HepG2 (cell line): ENCODE measurements around the gene RNF13. TPM values are rescaled to one million over a fixed set of nuclear protein-coding genes. Genes with fewer than 3 reads are reported as not detected.

Source experiments
- ADNP ChIP-seq: sonication (generic); formaldehyde crosslinking; IDR thresholded peaks from 2 replicates; pipeline ENCODE4 v1.4.0; 2020; ENCODE audit warnings: missing genetic modification reagents
- ARID3A ChIP-seq: IDR thresholded peaks from 2 replicates; pipeline ENCODE4 v1.6.1; 2012; ENCODE audit warnings: low read depth, low read length, improper control_type of control experiment
- CEBPG ChIP-seq: IDR thresholded peaks from 2 replicates; pipeline ENCODE4 v1.6.1; 2016
- CREB1 ChIP-seq, 2 experiments: fragments of 450-650 bp in 1 of 2; IDR thresholded peaks; 2 replicates each; pipeline ENCODE4 v1.6.1; 2016 to 2017; ENCODE audit warnings: control low read depth in 1 of 2, mild to moderate bottlenecking in 1 of 2, missing compliant biosample characterization in 1 of 2, missing genetic modification characterization in 1 of 2
- FOXJ3 ChIP-seq: sonication (generic); formaldehyde crosslinking; IDR thresholded peaks from 2 replicates; pipeline ENCODE4 v1.4.0; 2020; ENCODE audit warnings: missing genetic modification reagents, mild to moderate bottlenecking, borderline replicate concordance
- FOXP1 ChIP-seq, 2 experiments: fragments of 450-650 bp in 1 of 2; IDR thresholded peaks; 2 replicates each; pipeline ENCODE4 v1.6.1; 2017 to 2018; ENCODE audit warnings: antibody characterized with exemption in 1 of 2
- HDAC2 ChIP-seq: sonication (generic); formaldehyde crosslinking; IDR thresholded peaks from 2 replicates; pipeline ENCODE4 v1.4.0; 2020; ENCODE audit warnings: missing genetic modification reagents
- ISL2 ChIP-seq: sonication (generic); formaldehyde crosslinking; IDR thresholded peaks from 2 replicates; pipeline ENCODE4 v1.5.0; 2020; ENCODE audit warnings: missing genetic modification reagents
- KAT8 ChIP-seq: IDR thresholded peaks from 2 replicates; pipeline ENCODE4 v1.6.1; 2016; ENCODE audit warnings: missing genetic modification reagents, missing compliant biosample characterization
- KMT2B ChIP-seq: IDR thresholded peaks from 2 replicates; pipeline ENCODE4 v1.6.1; 2016; ENCODE audit warnings: missing genetic modification reagents, missing compliant biosample characterization
- LCORL ChIP-seq, 2 experiments: fragments of 450-650 bp in 1 of 2; sonication (generic) in 1 of 2; formaldehyde crosslinking in 1 of 2; IDR thresholded peaks; 2 replicates each; pipeline versions ENCODE4 v1.5.0 to v1.6.1; 2017 to 2020; ENCODE audit warnings: antibody characterized with exemption in 1 of 2, missing genetic modification reagents in 1 of 2
- MATR3 ChIP-seq: sonication (generic); formaldehyde crosslinking; IDR thresholded peaks from 2 replicates; pipeline ENCODE4 v1.4.0; 2020; ENCODE audit warnings: missing genetic modification reagents
- MIXL1 ChIP-seq: IDR thresholded peaks from 2 replicates; pipeline ENCODE4 v1.6.1; 2016
- NCOA2 ChIP-seq: sonication (generic); formaldehyde crosslinking; IDR thresholded peaks from 2 replicates; pipeline ENCODE4 v1.8.0; 2022; ENCODE audit warnings: inconsistent platforms
- NPAS2 ChIP-seq: sonication (generic); formaldehyde crosslinking; IDR thresholded peaks from 2 replicates; pipeline ENCODE4 v1.8.0; 2022; ENCODE audit warnings: mild to moderate bottlenecking, missing genetic modification reagents, borderline replicate concordance
- NRL ChIP-seq: sonication (generic); formaldehyde crosslinking; IDR thresholded peaks from 2 replicates; pipeline ENCODE4 v1.5.0; 2020; ENCODE audit warnings: missing genetic modification reagents, mild to moderate bottlenecking, moderate library complexity, borderline replicate concordance
- POGZ ChIP-seq: sonication (generic); formaldehyde crosslinking; IDR thresholded peaks from 2 replicates; pipeline ENCODE4 v1.4.0; 2020; ENCODE audit warnings: mild to moderate bottlenecking, missing genetic modification reagents
- SMC3 ChIP-seq: IDR thresholded peaks from 2 replicates; pipeline ENCODE4 v1.6.1; 2011; ENCODE audit warnings: low read length, improper control_type of control experiment
- SOX5 ChIP-seq: IDR thresholded peaks from 2 replicates; pipeline ENCODE4 v1.6.1; 2016; ENCODE audit warnings: borderline replicate concordance
- TBX2 ChIP-seq: sonication (generic); formaldehyde crosslinking; IDR thresholded peaks from 2 replicates; pipeline ENCODE4 v1.5.0; 2020; ENCODE audit warnings: missing genetic modification reagents, mild to moderate bottlenecking, borderline replicate concordance
- TBX3 ChIP-seq: fragments of 450-650 bp; IDR thresholded peaks from 2 replicates; pipeline ENCODE4 v1.6.1; 2017; ENCODE audit warnings: antibody characterized with exemption, mild to moderate bottlenecking, inconsistent platforms, borderline replicate concordance
- TEAD3 ChIP-seq: optimal IDR thresholded peaks from 2 replicates; pipeline ENCODE3; 2016; ENCODE audit warnings: borderline replicate concordance
- ZEB1 ChIP-seq: IDR thresholded peaks from 2 replicates; pipeline ENCODE4 v1.6.1; 2012; ENCODE audit warnings: mild to moderate bottlenecking, low read depth, inconsistent platforms; ENCODE audit not compliant: insufficient replicate concordance
- ZFP41 ChIP-seq: sonication (generic); formaldehyde crosslinking; IDR thresholded peaks from 2 replicates; pipeline ENCODE4 v1.4.0; 2020; ENCODE audit warnings: mild to moderate bottlenecking, missing genetic modification reagents, borderline replicate concordance
- ZNF510 ChIP-seq: sonication (generic); formaldehyde crosslinking; IDR thresholded peaks from 2 replicates; pipeline ENCODE4 v1.4.0; 2020; ENCODE audit warnings: low read depth, mild to moderate bottlenecking, missing genetic modification reagents
- polyA plus RNA-seq, 8 experiments: library from polyadenylated mRNA; depleted of rRNA in 3 of 8; stranded (reverse) in 7 of 8; unstranded in 1 of 8; fragments of >200 nt; fragmentation: Illumina TruSeq in 4 of 8; extraction: Trizol in 4 of 8; gene quantifications; 2 replicates each; pipeline versions ENCODE4 v1.2.1 to v1.2.3, GENCODE V29; 2011 to 2016; ENCODE audit warnings: low read depth in 4 of 8, missing spikeins in 1 of 8, mixed read lengths in 1 of 8; ENCODE audit not compliant: insufficient read depth in 1 of 8
- total RNA-seq, 5 experiments: library from RNA; depleted of rRNA; stranded (reverse); fragments of >200 nt; fragmentation: Illumina TruSeq; extraction: Trizol; gene quantifications; 2 replicates each; pipeline ENCODE4 v1.2.3, GENCODE V29; 2016; ENCODE audit warnings: low read depth in 1 of 5
- TF ChIP-seq, protein P1 (sequence below): sonication (generic); formaldehyde crosslinking; IDR thresholded peaks from 2 replicates; pipeline ENCODE4 v1.5.0; 2020; ENCODE audit warnings: mild to moderate bottlenecking, missing genetic modification reagents
- TF ChIP-seq, protein P2 (sequence below): sonication (generic); formaldehyde crosslinking; IDR thresholded peaks from 2 replicates; pipeline ENCODE4 v1.5.1; 2020; ENCODE audit warnings: missing genetic modification reagents, mild to moderate bottlenecking, borderline replicate concordance

The RNF13 gene
- total and polyA plus RNA-seq, 2 of the 13 experiments (the other 11 are each of a cell fraction or from before 2014, with no cell fraction given), result 39.8 to 46.0 TPM

DNA sequence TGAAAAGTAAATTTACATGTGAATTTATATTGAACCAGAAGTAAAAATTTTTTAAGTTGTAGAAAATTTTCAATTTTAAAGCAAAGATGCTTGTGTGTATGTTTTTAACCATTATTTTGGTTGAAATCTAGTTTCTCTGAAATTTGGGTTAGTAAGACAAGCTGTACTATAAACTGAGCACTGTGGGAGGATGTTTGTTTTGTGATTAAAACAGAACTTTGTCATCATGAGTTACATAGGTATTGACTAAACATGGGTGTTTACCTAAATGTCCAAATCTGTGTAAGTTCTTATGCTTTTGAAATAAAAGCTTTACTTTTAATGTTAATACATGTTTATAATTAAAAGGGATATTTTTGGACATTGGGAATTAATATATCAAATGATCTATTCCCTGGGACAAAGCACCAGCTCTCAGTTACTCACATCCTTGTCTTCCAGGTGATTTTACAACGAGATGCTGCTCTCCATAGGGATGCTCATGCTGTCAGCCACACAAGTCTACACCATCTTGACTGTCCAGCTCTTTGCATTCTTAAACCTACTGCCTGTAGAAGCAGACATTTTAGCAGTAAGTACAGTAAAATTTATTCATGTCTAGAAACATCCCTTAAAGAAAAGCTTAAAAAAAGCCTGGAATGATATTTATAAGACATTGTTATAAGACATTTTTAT is 32.7 kb downstream of the RNF13 start (continued):
- peak; percentile 41; the same call in 1 of the 2 replicates for TF ChIP-seq KAT8
- TF ChIP-seq, protein P1, sequence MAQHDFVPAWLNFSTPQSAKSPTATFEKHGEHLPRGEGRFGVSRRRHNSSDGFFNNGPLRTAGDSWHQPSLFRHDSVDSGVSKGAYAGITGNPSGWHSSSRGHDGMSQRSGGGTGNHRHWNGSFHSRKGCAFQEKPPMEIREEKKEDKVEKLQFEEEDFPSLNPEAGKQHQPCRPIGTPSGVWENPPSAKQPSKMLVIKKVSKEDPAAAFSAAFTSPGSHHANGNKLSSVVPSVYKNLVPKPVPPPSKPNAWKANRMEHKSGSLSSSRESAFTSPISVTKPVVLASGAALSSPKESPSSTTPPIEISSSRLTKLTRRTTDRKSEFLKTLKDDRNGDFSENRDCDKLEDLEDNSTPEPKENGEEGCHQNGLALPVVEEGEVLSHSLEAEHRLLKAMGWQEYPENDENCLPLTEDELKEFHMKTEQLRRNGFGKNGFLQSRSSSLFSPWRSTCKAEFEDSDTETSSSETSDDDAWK (CRISPR knock-in tag), result no peak
- TF ChIP-seq SOX5 (CRISPR knock-in tag), result peak; percentile 61
- no peak for TF ChIP-seq TBX2 (CRISPR knock-in tag)
- TF ChIP-seq MATR3 (CRISPR knock-in tag), result no peak
- TF ChIP-seq ISL2 (CRISPR knock-in tag), result 0 out of 2 replicates have a peak, but pooled peaks have one; percentile 41
- TF ChIP-seq FOXJ3 (CRISPR knock-in tag), result peak; percentile 52; the same call in 1 of the 2 replicates
- TF ChIP-seq SMC3, result no peak
- TF ChIP-seq TEAD3 (CRISPR knock-in tag), result no peak
- TF ChIP-seq MIXL1, result peak; percentile 93
- TF ChIP-seq, protein P2, sequence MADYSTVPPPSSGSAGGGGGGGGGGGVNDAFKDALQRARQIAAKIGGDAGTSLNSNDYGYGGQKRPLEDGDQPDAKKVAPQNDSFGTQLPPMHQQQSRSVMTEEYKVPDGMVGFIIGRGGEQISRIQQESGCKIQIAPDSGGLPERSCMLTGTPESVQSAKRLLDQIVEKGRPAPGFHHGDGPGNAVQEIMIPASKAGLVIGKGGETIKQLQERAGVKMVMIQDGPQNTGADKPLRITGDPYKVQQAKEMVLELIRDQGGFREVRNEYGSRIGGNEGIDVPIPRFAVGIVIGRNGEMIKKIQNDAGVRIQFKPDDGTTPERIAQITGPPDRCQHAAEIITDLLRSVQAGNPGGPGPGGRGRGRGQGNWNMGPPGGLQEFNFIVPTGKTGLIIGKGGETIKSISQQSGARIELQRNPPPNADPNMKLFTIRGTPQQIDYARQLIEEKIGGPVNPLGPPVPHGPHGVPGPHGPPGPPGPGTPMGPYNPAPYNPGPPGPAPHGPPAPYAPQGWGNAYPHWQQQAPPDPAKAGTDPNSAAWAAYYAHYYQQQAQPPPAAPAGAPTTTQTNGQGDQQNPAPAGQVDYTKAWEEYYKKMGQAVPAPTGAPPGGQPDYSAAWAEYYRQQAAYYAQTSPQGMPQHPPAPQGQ (CRISPR knock-in tag), result no peak
- no peak for TF ChIP-seq TBX3
- TF ChIP-seq NRL (CRISPR knock-in tag), result no peak
- no peak for TF ChIP-seq ZFP41 (CRISPR knock-in tag)
- TF ChIP-seq CREB1 (IDR thresholded peaks at IDR 0.05), result no peak
- TF ChIP-seq CREB1 (CRISPR knock-in tag; IDR thresholded peaks at IDR 0.05), result 0 out of 2 replicates have a peak, but pooled peaks have one; percentile 22
- no peak for TF ChIP-seq ZNF510 (CRISPR knock-in tag)
- TF ChIP-seq HDAC2, result 0 out of 2 replicates have a peak, but pooled peaks have one; percentile 43
- no peak for TF ChIP-seq LCORL (IDR thresholded peaks at IDR 0.05)
- peak; percentile 66; the same call in 1 of the 2 replicates for TF ChIP-seq LCORL (CRISPR knock-in tag; IDR thresholded peaks at IDR 0.05)
- TF ChIP-seq ADNP, result no peak
- TF ChIP-seq NPAS2 (CRISPR knock-in tag), result no peak
- TF ChIP-seq KMT2B (CRISPR knock-in tag), result 0 out of 2 replicates have a peak, but pooled peaks have one; percentile 19
- peak; percentile 48; the same call in 1 of the 2 replicates for TF ChIP-seq ARID3A
- peak; percentile 72 for TF ChIP-seq POGZ (CRISPR knock-in tag)
- no peak for TF ChIP-seq ZEB1
- no peak for TF ChIP-seq FOXP1 (IDR thresholded peaks at IDR 0.05)
- TF ChIP-seq FOXP1 (CRISPR knock-in tag; IDR thresholded peaks at IDR 0.05), result peak; percentile 86
- TF ChIP-seq CEBPG (CRISPR knock-in tag), result peak; percentile 46; the same call in 1 of the 2 replicates
- peak; percentile 45 for TF ChIP-seq NCOA2 (CRISPR knock-in tag)
